Measurements from ENCODE around the gene RAD51B.

The RAD51B gene

GRCh38 chr14:68270342-68270741 lies 450.8 kb downstream of the RAD51B start:
- TF ChIP-seq CTCF (conservative IDR thresholded peaks at IDR 0.05) (no peak), ZFX (IDR thresholded peaks at IDR 0.05) (no peak)
- H3K27ac ChIP-seq, result no peak overlapping the region

GRCh38 chr14:68271913-68272391 lies 452.4 kb downstream of the RAD51B start:
- TF ChIP-seq CTCF (conservative IDR thresholded peaks at IDR 0.05) (no peak), ZFX (IDR thresholded peaks at IDR 0.05) (no peak)
- no peak overlapping the region for H3K27ac ChIP-seq

GRCh38 chr14:68273413-68273812 lies 453.8 kb downstream of the RAD51B start:
- no peak for TF ChIP-seq ZFX (IDR thresholded peaks at IDR 0.05)
- TF ChIP-seq CTCF (conservative IDR thresholded peaks at IDR 0.05), result no peak
- peak overlapping the region; percentile 29; the same call in 1 of the 2 replicates for H3K27ac ChIP-seq

- H3K27ac ChIP-seq, result no peak overlapping the region
- TF ChIP-seq CTCF (conservative IDR thresholded peaks at IDR 0.05) (peak; percentile 29), ZFX (IDR thresholded peaks at IDR 0.05) (no peak)
Measured at GRCh38 chr14:68274725-68275124, 455.1 kb downstream of the RAD51B start.

GRCh38 chr14:68278576-68279436 lies 459.2 kb downstream of the RAD51B start:
- no peak for TF ChIP-seq ZFX (IDR thresholded peaks at IDR 0.05)
- no peak for TF ChIP-seq CTCF (conservative IDR thresholded peaks at IDR 0.05)
- no peak overlapping the region for H3K27ac ChIP-seq

GRCh38 chr14:68279437-68279720 lies 459.8 kb downstream of the RAD51B start:
- H3K27ac ChIP-seq, result no peak overlapping the region
- no peak for TF ChIP-seq CTCF (conservative IDR thresholded peaks at IDR 0.05)
- TF ChIP-seq ZFX (IDR thresholded peaks at IDR 0.05), result no peak

GRCh38 chr14:68279777-68280233 lies 460.2 kb downstream of the RAD51B start:
- no peak for TF ChIP-seq ZFX (IDR thresholded peaks at IDR 0.05)
- TF ChIP-seq CTCF (conservative IDR thresholded peaks at IDR 0.05), result no peak
- H3K27ac ChIP-seq, result no peak overlapping the region

Data from C4-2B (cell line).